ENCODE measurements around the gene KCNN1. TPM values are rescaled to one million over a fixed set of nuclear protein-coding genes. Genes with fewer than 3 reads are reported as not detected.
"Not testable (repeated sequence)": the region's sequence is repeated elsewhere in the genome, so short reads cannot be mapped to it uniquely, and the experiment has no call there.

The KCNN1 gene
- total and polyA plus RNA-seq, 12 donors: 0.16 to 2.5 (median 0.62) TPM; not detected in 2

DNA sequence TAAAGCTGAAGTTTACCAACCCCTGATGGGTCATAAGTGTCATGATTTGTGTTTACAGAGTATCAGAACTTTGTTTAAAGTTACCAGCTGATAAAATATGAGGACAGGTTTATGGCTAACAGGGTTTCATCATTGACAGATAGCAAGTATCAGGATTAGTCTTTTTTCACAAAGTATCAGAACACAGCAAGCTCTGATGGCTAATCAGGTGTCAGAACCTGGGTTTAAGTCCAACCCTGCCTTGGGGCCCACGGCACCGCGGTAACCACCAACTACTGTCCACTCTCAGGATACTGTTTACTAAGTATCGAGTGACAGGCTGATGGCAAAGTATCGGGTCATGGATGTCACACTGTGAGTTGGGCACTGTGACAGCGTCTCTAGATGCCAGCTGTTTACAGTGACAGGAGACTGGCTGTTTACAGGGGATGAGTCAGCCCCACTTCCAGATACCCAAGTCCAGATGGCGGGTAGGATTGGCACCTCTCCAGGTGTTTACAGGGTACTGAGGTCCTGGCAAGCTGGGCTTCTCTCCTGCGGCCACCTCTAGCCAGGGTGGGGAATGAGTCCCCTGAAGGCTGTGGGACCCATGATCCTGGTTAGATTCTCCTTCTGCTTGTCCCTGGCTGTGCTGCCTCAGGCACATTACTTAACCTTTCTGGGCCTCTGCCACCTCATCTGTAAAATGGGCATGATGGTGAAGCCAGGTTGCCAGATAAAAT lies 62.9 kb downstream of the KCNN1 start:
- Histone ChIP-seq H3K27ac (peak overlapping the region in 3 of 5 donors; percentile 45 to 76 (median 51)), H3K4me3 (no peak overlapping the region), H3K4me1 (replicated peaks in 1 of 2) (peaks cover 0 to 8% of the 10 kb centered on the region in 2 donors), H3K36me3 (replicated peaks in 1 of 2) (no peaks in the 10 kb centered on the region), H3K9me3 (replicated peaks in 1 of 3) (no peaks in the 10 kb centered on the region), H3K27me3 (no peaks in the 10 kb centered on the region)
- peak; percentile 76 to 92 (median 85) for DNase-seq
- no peak for TF ChIP-seq POLR2A (IDR thresholded peaks at IDR 0.05)
- TF ChIP-seq CTCF (IDR thresholded peaks at IDR 0.05): no peak
- intact Hi-C loops (cut with DNase I): no loop called here
- WGBS, 4 donors: 30 to 57% (median 35%) methylated on average over 7 to 8 of the region's 8 CpGs

DNA sequence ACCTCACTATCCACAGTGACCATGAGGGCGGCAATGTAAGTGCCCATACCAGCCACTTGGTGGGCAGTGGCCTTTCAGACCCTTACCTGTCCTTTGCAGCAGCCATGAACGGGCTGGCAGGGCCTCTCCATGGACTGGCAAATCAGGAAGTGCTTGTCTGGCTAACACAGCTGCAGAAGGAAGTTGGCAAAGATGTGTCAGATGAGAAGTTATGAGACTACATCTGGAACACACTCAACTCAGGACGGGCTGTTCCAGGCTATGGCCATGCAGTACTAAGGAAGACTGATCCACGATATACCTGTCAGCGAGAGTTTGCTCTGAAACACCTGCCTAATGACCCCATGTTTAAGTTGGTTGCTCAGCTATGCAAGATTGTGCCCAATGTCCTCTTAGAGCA lies 64.5 kb downstream of the KCNN1 start:
- H3K4me1 ChIP-seq (replicated peaks in 1 of 2); H3K36me3 ChIP-seq (replicated peaks in 1 of 2); H3K4me3 ChIP-seq; H3K9me3 ChIP-seq (replicated peaks in 1 of 3); H3K27me3 ChIP-seq; H3K27ac ChIP-seq; DNase-seq; intact Hi-C loops (cut with DNase I): not testable (repeated sequence)
- WGBS, 4 donors: 71 to 92% (median 80%) methylated on average over 3 to 5 of the region's 5 CpGs

DNA sequence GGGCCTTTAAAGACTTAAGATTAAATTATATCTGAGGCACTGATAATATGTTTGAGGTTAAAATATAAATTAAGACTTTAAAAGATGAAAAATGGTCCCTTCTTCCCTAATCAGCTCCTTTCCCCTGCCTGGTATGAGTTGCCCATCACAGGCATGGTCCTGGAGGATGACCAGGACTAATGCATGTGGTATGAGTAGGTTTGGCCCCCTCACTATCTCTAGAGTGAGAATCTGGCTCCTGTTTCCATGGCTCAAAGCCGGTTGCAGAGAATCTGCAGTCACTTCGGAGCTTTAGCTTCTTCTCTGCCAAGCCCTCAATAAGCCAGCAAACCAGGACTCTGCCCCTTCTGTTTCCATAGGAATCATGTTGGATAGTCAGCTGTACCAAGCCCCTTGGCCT lies 65.2 kb downstream of the KCNN1 start:
- H3K4me1 ChIP-seq (replicated peaks in 1 of 2); intact Hi-C loops (cut with DNase I); H3K27ac ChIP-seq; DNase-seq; H3K4me3 ChIP-seq; H3K27me3 ChIP-seq; H3K36me3 ChIP-seq (replicated peaks in 1 of 2); H3K9me3 ChIP-seq (replicated peaks in 1 of 3): not testable (repeated sequence)
- 81 to 90% (median 86%) methylated on average over 2 of the region's 2 CpGs for WGBS, 4 donors

- Histone ChIP-seq H3K36me3 (replicated peaks in 1 of 2) (no peaks in the 10 kb centered on the region), H3K27me3 (no peaks in the 10 kb centered on the region), H3K27ac (no peak overlapping the region), H3K9me3 (replicated peaks in 1 of 3) (no peaks in the 10 kb centered on the region), H3K4me3 (no peak overlapping the region), H3K4me1 (replicated peaks in 1 of 2) (peaks cover 4 to 20% of the 10 kb centered on the region in 2 donors)
- 67 to 97% (median 89%) methylated on average over 2 of the region's 2 CpGs for WGBS, 4 donors
- TF ChIP-seq CTCF (IDR thresholded peaks at IDR 0.05) (no peak), POLR2A (IDR thresholded peaks at IDR 0.05) (no peak)
- intact Hi-C loops (cut with DNase I): no loop called here
- DNase-seq: no peak
Measured at GRCh38 chr19:18041054-18041453, 74.1 kb downstream of the KCNN1 start.

DNA sequence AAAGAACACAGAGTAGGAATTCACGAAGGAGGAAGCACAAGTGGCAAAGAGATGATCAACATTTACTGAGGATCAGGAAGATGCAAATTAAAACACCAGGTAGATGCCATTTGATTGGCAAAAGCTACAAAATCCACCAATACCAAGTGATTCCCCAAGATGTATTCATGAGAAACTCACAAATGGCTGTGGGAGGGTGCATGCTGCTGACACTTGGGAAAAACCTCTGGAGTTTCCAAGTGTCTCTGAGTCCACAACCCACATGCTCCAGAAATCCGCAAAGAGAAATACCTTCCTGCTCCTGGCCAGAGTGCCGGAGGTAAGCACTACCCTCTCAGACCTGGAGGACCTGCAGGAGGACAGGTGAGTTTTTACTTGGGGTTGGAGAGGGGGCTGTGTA lies 76.8 kb downstream of the KCNN1 start:
- intact Hi-C loops (cut with DNase I): no loop called here
- TF ChIP-seq POLR2A (IDR thresholded peaks at IDR 0.05) (no peak), CTCF (IDR thresholded peaks at IDR 0.05) (no peak)
- H3K36me3 ChIP-seq (replicated peaks in 1 of 2): no peaks in the 10 kb centered on the region
- H3K27me3 ChIP-seq: no peaks in the 10 kb centered on the region
- H3K27ac ChIP-seq: no peak overlapping the region
- 88 to 96% (median 93%) methylated on average over 3 of the region's 3 CpGs for WGBS, 4 donors
- DNase-seq: no peak
- H3K4me1 ChIP-seq (replicated peaks in 1 of 2): peaks cover 4 to 20% of the 10 kb centered on the region in 2 donors
- H3K4me3 ChIP-seq: no peak overlapping the region
- H3K9me3 ChIP-seq (replicated peaks in 1 of 3): no peaks in the 10 kb centered on the region
